RKO (cell line): ENCODE measurements around the gene P2RX5.
"Not testable (repeated sequence)": the region's sequence is repeated elsewhere in the genome, so short reads cannot be mapped to it uniquely, and the experiment has no call there.

Experiments
- DNase-seq: peaks from one replicate; pipeline ENCODE4 v3.0.0-alpha.2; 2016; ENCODE audit warnings: low spot score

Gene P2RX5

DNA sequence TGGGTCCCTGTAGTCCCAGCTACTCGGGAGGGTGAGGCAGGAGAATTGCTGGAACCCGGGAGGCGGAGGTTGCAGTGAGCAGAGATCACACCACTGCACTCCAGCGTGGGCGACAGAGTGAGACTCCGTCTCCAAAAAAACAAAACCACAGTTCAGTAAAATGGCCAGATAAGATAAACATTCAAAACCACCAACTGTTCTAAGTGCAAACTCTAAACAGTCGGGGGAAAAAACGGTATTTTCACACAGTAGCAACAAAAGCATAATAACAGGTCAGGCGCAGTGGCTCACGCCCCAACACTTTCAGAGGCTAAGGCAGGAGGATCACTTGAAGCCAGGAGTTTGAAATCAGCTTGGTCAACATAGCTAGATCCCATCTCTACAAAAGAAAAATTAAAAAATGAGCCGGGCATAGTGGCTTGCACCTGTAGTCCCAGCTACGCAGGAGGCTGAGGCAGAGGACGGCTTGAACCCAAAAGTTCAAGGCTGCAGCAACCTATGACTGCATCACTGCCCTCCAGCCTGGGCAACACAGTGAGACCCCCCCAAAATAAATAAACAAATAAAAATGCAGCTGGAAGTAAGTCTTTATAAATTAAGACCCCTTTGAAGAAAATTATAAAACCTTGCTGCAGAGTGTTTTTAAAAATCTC, 17.0 kb upstream of the P2RX5 start:
- no peak for DNase-seq

DNA sequence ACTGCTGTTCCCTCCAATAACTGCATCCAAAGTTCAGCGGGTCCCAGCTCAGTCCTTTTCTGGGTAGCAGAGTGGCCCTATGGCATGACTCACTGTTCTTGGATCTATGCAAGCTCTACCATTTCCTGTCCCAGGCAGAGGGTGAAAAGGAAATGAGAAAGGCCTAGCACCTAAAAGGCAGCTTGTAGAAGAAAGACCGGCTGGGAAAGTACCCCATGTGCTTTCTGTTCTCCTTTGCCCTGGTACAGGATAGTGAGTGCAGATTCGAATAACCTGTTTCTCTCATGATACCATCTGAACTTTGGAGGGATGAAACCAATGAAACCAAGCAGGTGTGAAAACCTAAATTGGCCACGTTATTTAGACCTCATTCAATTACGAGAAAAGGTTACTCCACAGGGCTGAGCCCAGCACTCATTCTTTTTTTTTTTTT, 15.0 kb upstream of the P2RX5 start:
- DNase-seq: peak; percentile 40

DNA sequence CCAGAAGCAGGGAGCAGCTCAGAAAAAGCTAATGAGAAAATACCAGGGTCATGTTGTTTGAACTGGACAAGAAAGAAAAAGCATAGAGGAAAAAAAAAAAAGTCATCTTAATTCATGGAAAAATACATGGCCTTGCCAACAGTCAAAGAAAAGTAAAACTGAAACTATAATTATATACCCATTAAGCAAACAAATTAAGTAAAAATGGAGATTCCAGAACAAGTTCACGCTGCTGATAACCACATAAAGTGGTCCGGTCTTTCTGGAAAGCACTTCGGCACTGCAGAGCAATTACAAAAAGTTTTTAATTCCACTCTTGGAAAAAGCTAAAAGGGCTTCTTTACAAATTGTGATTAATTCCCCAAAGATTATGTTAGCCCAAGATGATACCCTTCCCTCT, 12.4 kb upstream of the P2RX5 start:
- no peak for DNase-seq

DNA sequence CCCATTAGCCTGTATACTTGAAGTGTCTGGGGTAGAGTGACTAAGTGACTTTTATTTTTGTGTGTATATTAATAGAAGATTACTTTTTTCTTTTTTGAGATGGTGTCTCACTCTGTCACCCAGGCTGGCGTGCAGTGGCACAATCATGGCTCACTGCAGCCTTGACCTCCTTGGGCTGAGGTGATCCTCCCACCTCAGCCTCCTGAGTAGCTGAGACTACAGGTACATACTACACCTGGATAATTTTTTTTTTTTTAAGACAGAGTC, 9.7 kb upstream of the P2RX5 start:
- not testable (repeated sequence) for DNase-seq

DNA sequence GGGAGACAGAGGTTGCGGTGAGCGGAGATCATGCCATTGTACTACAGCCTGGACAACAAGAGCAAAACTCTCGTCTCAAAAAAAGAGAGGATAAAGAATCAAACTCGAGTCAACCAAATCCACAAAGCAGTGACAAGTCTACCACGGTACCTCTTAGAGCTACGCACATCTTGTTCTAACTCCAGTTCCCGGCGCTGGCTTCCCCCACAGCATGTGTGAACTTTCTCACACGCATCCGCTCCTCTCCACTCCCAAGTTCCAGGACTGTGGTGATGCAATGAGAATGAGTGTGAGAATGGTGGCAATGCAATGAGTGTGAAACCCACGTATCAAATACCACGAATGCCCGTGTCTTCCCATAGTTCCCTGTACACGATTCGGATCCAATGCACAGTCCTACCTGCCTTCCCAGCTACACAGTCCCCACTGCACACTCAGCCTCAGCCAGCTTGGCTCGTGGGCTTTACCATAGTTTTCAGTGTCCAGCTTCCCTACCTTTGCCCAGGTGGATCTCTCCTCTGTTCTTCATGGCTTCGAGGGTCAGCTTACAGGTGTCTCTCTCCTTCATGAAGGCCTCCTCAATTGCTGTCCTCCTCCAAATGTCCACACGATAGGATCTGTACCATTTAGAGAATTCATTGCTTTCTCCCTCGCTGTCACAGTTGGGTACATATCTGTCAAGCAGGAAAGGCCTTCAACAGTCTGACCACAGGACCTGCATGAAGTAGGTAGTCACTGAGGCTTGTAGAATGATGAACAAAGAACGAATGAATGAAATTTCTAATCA, 9.2 kb upstream of the P2RX5 start:
- no peak for DNase-seq

DNA sequence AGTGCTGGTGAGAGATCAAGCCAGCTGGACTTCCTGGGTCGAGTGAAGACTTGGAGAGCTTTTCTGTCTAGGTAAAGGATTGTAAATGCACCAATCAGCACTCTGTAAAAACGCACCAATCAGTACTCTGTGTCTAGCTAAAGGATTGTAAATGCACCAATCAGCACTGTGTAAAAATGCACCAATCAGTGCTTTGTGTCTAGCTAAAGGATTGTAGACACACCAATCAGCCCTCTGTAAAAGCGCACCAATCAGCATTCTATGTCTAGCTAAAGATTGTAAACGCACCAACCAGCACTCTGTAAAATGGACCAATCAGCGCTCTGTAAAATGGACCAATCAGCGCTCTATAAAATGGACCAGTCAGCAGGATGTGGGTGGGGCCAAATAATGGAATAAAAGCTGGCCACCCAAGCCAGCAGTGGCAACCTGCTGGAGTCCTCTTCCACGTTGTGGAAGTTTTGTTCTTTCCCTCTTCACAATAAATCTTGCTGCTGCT, 6.1 kb upstream of the P2RX5 start:
- not testable (repeated sequence) for DNase-seq

DNA sequence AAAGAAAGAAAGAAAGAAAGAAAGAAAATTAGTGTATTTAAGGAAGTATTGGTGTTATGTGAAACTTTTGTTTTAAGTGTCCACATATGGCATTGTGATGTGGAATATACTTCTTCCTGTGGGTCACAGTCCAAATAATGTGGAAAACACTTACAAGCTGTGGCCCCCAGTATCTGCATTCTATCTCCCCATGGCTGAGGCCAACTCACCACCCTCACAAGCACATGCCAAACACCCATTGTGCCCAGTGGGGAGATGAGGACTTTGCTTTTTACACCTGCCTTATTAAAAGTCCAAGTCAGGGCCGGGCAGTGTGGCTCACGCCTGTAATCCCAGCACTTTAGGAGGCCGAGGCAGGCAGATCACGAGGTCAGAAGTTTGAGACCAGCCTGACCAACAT, 4.0 kb upstream of the P2RX5 start:
- no peak for DNase-seq

DNA sequence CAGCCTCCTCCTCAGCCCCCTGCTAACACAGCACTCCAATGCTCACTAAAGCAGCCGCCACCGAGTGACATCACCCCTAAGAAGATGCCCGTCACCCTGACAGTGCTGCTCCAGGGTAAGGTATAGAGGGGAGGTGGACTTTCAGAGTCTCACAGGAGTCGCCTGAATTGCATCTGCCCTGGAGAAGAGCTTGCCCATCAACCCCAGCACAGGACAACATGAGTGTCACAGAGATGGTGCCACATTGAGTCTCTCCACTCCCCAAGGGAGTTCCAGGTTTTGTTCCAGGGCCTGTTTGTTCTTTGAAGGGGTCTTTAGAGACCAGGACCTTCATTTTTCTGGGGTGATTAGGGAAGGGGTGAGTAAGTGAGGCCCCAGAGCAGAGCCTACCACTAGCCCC, 2.2 kb upstream of the P2RX5 start:
- no peak for DNase-seq

DNA sequence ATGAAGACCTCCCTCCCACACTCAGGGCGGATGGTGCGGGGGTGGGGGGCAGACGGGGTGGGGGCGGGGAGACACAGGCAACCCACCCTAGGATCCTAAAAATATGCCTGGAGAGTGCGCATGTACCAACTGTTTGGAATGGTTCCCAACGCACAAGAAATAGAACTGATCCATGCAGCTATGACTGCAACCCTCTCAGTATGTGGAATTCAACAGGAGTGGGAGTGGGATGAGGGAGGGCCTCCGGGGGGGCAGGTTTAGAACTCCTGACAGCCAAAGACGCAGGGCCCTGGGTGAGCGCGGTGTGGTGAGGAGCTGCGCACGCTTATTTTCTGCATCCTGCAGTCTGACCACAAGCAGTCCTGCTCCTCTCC, 1.1 kb upstream of the P2RX5 start:
- no peak for DNase-seq

DNA sequence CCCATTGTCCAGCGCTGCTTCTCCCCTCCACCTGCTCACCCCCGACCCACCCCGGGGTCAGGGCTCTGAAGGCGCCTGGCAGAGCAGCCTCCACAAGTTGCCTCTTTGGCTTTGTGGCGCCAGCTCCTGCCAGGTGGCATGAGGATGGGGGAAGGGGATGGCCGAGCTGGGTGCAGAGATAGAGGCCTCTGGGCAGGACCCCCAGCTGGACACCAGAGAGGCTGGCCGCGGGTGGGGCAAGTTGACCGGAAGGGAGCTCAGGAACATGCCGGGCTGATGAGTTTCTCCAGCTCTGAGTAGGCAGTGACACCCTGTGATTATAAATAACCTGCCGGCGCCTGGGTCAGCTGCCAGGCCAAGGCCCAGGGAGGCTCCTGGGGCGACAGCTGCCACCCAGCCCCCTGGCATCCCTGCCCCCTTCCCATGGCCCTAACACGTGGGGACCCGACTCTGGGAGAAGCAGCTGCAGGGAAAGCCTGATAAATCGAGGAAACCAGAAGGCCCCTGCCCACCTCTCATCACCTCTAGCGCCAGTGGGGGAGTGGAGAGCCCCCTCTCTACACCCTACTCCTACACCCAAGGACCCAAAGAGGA, 729 bp downstream of the P2RX5 start:
- DNase-seq: peak; percentile 77

DNA sequence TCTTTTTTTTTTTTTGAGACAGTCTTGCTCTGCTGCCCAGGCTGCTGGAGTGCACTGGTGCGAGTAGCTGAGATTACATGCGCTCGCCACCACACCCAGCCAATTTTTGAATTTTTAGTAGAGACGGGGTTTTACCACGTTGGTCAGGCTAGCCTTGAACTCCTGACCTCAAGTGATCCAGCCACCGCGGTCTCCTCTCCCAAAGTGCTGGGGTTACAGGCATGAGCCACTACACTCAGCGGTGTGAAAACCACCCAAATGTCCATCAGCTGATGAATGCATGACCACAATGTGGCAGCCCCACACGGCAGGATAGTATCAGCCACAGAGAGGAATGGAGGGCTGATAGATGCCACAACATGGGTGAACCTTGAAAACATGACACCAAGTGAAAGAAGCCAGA, 2.1 kb downstream of the P2RX5 start:
- no peak for DNase-seq

DNA sequence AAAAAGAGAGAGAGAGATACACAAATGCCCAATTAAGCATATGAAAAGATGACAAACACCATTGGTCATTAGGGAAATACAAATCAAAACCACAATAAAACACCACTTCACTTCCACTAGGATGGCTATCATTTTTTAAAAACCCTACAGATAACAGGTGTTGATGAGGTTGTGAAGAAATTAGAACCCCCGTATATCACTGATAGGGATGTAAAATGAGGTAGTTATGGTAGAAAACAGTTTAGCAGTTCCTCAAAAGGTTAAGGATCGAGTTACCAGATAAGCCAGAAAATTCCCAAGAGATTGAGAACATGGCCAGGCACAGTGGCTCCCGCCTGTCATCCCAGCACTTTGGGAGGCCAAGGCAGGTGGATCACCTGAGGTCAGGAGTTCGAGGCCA, 2.8 kb downstream of the P2RX5 start:
- no peak for DNase-seq

DNA sequence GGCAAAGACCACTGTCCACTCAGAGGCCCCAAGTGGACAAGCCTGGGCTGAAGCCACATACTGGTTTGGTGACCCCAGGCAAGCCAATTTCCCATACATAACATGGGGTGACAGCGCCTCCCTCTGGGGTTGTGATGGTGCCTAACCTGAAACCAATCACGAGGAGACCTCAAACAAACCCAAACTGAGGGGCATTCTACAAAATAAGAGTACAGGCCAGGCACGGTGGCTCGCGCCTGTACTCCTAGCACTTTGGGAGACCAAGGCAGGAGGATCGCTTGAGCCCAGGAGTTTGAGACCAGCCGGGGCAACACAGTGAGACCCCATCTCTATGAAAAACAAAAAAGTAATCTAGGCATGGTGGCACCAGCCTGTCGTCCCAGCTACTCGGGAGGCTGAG, 3.6 kb downstream of the P2RX5 start:
- DNase-seq: no peak

DNA sequence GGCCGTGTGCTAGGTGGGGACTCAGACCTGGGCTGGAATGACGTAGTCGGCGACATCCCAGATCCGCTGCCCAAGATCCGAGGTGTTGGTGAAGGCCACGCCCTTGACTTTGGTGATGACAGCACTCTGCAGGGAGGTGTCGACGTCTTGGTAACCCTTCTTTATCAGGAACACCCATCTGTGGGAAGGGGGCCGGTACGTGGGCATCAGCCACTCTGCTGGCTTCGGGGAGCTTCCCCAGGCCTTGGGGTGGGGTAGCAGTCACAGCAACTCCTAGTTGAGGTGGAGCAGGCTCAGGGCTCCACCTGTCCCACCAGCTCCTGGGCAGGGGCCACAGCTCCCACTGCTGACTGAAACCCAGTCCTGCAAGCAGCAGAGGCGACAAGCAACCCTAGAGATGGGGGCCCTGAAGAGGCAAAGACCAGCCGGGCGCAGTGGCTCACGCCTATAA, 4.3 kb downstream of the P2RX5 start:
- no peak for DNase-seq

DNA sequence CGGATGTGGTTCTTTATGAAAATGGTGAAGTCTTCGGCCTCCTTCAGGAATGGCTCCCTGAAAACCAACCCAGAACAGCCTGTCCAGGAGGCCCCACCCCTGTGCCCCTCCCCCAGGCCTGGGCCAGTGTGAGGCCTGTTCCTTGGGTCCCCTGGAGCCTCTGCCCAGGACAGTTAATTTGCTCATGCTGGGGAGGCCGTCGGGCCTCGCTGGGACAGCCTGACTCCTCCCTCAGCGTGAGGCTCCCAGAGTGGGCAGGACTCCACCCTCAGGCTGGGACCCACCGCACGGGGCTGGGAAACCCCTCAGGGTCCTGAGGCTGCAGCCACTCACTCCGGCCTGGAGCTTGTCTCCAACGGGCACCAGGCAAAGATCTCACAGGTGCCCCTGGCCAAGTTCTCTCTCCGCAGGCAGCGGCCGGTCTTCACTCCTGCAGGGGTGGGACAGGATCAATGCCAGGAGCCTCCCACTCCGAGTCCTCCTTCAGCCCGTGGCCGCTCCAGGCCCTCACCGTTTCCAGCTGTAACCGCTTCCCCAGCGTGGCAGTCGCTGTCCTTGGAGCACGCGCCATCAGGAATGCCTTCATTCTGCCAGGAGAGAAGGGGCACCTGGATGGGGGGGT, 5.8 kb downstream of the P2RX5 start:
- DNase-seq: no peak

DNA sequence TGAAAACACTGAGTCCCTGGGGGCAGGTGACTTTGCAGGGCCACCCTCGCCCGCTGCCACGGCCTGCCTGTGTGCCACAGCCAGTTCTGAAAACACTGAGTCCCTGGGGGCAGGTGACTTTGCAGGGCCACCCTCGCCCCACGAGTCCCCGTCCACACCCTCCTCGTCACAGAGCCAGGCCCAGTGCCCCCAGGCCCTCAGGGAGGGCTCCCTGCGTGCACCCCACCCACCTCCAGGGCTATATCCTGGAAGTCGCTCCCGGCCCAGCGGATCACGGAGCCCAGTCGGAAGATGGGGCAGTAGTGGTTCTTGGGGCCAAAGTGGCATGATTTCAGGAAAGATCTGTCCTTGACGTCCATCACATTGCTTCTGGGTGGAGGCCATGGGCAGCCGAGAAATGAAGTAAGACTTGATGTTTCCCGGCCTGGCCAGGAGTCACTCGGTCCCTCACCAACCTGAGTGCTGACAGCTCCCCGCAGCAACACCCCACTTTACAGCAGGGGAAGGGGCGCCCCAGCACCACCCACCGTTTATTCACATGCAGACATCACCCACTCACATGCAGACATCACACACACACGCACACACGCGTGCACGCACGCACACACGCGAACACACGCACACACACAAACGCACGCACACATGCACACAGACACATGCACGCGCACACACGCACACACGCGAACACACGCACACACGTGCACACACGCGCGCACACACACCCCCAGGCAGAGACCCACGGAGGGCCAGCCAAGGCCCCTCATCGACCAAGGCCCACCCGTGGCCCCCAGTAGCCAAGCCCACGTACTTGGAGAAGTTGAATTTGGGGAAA, 6.5 kb downstream of the P2RX5 start:
- no peak for DNase-seq

DNA sequence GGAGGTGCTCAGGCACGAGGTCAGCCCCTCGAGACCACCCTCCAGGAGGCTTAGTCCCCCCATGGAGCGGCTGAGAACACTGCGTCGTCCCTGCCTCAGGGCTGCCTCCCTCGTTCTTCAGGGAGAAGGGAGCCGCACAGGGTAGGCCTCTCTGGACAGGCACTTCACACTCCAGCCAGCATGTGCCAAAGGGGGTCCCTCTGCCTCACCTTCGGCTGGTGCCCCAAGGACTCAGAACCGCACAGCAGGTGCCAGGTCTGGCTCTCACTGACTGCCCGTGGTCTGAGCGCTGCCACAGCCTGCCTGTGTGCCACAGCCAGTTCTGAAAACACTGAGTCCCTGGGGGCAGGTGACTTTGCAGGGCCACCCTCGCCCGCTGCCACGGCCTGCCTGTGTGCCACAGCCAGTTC, 7.1 kb downstream of the P2RX5 start:
- DNase-seq: no peak

DNA sequence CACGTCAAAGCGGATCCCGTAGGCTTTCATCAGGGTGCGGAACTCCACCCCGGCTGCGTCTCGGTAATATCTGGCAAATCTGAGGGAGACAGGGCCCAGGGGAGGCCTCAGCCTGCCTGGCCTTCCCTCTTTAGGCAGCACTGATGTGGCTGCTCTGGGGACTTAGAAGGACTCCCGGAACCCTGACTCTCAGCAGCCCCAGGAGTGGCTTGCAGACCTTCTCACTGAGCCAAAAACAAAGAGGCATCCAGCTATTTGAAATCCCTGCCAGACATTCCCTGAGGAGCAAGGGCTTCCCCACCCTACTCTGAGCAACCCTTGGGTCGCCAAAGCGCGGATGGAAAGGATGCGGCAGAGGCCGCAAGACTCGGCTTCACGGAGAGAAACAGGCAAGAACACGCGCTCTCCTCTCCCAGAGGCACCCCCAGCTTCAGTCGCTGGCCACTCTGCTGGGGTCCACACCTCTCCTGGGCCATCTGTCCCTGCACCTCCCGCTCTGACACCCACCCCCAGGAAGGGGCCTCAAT, 7.9 kb downstream of the P2RX5 start:
- no peak for DNase-seq

DNA sequence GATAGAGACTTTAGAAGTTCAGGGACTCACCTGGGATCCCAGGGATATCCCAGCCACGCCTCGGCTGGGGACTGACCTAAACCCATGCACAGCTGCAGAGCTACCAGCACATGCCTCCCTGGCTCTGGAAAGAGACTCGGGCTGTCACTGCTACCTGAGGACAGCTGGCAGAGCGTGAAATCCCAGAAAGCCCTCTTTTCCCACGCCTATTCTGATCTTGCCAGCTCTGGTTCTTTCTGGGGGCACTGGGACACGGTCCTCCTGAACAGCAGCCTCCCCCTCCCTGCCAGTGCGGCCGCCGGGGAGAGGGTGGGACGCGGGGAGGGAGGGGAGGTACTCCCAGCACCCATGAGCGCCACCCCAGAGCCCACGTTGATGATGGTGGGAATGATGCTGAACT, 10.8 kb downstream of the P2RX5 start:
- no peak for DNase-seq

DNA sequence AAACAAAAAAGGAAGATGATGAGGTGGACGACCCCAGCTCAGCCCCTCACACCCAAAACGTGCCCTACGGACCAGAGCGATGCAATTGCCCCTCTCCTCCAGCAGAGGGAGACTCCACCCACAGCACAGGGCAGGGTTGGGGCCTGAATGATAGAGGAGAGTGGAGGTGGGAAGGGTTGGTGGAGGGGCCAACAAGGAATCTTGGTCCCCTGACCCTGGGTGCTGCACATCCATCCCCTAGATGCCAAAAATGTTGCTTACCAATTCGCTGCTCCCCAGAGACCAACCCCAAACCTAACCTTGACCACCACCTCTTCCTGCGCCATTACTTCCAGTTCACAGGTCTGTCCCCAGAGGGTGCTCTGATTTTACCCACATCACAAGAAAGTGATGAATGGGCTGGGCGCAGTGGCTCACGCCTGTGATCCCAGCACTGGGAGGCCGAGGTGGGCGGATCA, 12.9 kb downstream of the P2RX5 start:
- peak; percentile 35 for DNase-seq

DNA sequence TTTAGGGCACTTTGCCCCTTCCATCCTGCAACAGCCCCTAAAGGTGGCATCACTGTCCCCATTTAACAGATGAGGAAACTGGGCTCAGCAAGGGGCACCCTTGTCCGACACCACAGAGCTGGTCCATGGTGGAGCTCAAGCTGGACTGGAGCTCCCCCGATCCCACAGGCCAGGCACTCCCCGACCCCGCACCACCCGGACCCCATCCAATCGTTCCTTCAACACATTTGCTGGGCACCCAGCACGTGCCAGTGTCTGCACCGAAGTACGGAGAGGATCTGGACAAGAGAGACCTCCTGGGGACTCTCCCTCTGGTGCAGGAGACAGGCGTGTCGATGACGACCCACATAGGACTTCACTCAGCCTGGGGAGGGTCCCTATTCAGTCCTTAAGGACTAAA, 13.9 kb downstream of the P2RX5 start:
- DNase-seq: no peak

DNA sequence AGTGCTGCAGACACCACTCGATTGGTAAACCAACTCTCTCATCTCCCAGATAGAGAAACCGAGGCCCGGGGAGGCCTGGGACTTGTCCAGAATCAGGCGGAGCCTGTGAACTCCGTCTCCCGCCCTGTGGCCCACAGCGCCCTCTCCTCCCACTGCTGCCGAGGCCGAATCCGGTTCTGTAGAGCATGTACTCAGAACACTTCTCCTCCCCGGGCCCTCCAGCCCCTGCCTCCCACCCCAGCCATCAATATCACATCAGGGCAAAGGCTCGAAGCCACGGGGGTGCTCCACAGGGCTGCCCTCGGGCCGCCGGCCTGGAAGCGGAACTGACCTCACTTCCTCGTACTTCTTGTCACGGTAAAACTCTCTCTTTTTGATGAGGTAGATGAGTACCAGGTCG, 14.4 kb downstream of the P2RX5 start:
- no peak for DNase-seq
